Measurements from ENCODE around the gene TTC1.
"Not testable (repeated sequence)": the region's sequence is repeated elsewhere in the genome, so short reads cannot be mapped to it uniquely, and the experiment has no call there.

Gene TTC1

GRCh38 chr5:160008877-160009590 is at the start of gene TTC1:
Gene TTC1, plus strand, starts transcription at chr5:160009139. Its CDS starts 1,390 bp downstream, at chr5:160010529.
- peak; percentile 99 for DNase-seq

GRCh38 chr5:159961176-159962160 is 47.5 kb upstream of the TTC1 start:
- no peak for DNase-seq

GRCh38 chr5:159962214-159962613 is 46.7 kb upstream of the TTC1 start:
- DNase-seq: no peak

- DNase-seq: no peak
These were observed 45.0 kb upstream of the TTC1 start for GRCh38 chr5:159963935-159964334.

GRCh38 chr5:159965031-159965837 is 43.7 kb upstream of the TTC1 start:
- peak; percentile 73 for DNase-seq

GRCh38 chr5:159965838-159966128 is 43.2 kb upstream of the TTC1 start:
- DNase-seq: not testable (repeated sequence)

GRCh38 chr5:159969966-159970365 is 39.0 kb upstream of the TTC1 start:
- DNase-seq: peak; percentile 31

- DNase-seq: peak; percentile 81
These were observed 37.9 kb upstream of the TTC1 start for GRCh38 chr5:159971038-159971437.

- DNase-seq: no peak
These were observed 37.4 kb upstream of the TTC1 start for GRCh38 chr5:159971514-159971913.

GRCh38 chr5:159971931-159972461 is 36.9 kb upstream of the TTC1 start:
- peak; percentile 28 for DNase-seq

- DNase-seq: no peak
These were observed 36.2 kb upstream of the TTC1 start for GRCh38 chr5:159972538-159973362.

GRCh38 chr5:159975462-159976019 is 33.4 kb upstream of the TTC1 start:
- DNase-seq: peak; percentile 96

- no peak for DNase-seq
These were observed 32.0 kb upstream of the TTC1 start for GRCh38 chr5:159976921-159977320.

GRCh38 chr5:159978358-159978757 is 30.6 kb upstream of the TTC1 start:
- DNase-seq: no peak

- no peak for DNase-seq
These were observed 26.3 kb upstream of the TTC1 start for GRCh38 chr5:159982421-159983173.

- DNase-seq: peak; percentile 60
These were observed 21.8 kb upstream of the TTC1 start for GRCh38 chr5:159987031-159987674.

GRCh38 chr5:159990506-159990905 is 18.4 kb upstream of the TTC1 start:
- DNase-seq: peak; percentile 6

- DNase-seq: peak; percentile 51
These were observed 16.4 kb upstream of the TTC1 start for GRCh38 chr5:159992566-159992965.

GRCh38 chr5:159993194-159993593 is 15.7 kb upstream of the TTC1 start:
- DNase-seq: no peak

- DNase-seq: peak; percentile 9
These were observed 13.0 kb upstream of the TTC1 start for GRCh38 chr5:159995907-159996306.

Measured in fibroblast of skin of right biceps (primary cell).